KMS-11 (cell line): ENCODE results near the gene FOXL1.

Source experiments
- H2AFZ ChIP-seq: fragments of 200-600 bp; sonication (generic); 2 replicates; pipeline ENCODE4 v1.6.1; 2016; ENCODE audit warnings: antibody characterized with exemption, mixed run types, low read depth
- H3K27ac ChIP-seq: fragments of 200-600 bp; sonication (generic); 2 replicates; pipeline ENCODE4 v1.6.1; 2016; ENCODE audit warnings: mild to moderate bottlenecking, mixed run types
- H3K27me3 ChIP-seq: fragments of 200-600 bp; sonication (generic); 2 replicates; pipeline ENCODE4 v1.6.1; 2017; ENCODE audit warnings: mild to moderate bottlenecking, low read depth, mixed run types, moderate library complexity; ENCODE audit not compliant: insufficient read depth
- H3K36me3 ChIP-seq: fragments of 200-600 bp; sonication (generic); 2 replicates; pipeline ENCODE4 v1.6.1; 2017; ENCODE audit warnings: mild to moderate bottlenecking, mixed run types; ENCODE audit not compliant: insufficient read depth
- H3K4me1 ChIP-seq: fragments of 200-600 bp; sonication (generic); 2 replicates; pipeline ENCODE4 v1.6.1; 2016; ENCODE audit warnings: mild to moderate bottlenecking, low read depth, mixed run types; ENCODE audit not compliant: poor library complexity, severe bottlenecking
- H3K4me2 ChIP-seq: fragments of 200-600 bp; sonication (generic); 2 replicates; pipeline ENCODE4 v1.7.0; 2016; ENCODE audit warnings: mild to moderate bottlenecking, mixed run types
- H3K4me3 ChIP-seq: fragments of 200-600 bp; sonication (generic); IDR thresholded peaks from 2 replicates; pipeline ENCODE4 v1.6.1; 2017; ENCODE audit warnings: low read depth, low read length, mixed read lengths; ENCODE audit not compliant: insufficient read depth
- H3K79me2 ChIP-seq: fragments of 200-600 bp; sonication (generic); 2 replicates; pipeline ENCODE4 v1.6.1; 2016; ENCODE audit warnings: low read depth, mixed run types; ENCODE audit not compliant: insufficient read depth
- H3K9ac ChIP-seq: fragments of 200-600 bp; sonication (generic); 2 replicates; pipeline ENCODE4 v1.6.1; 2016; ENCODE audit warnings: mild to moderate bottlenecking, mixed run types
- H4K20me1 ChIP-seq: fragments of 200-600 bp; sonication (generic); 2 replicates; pipeline ENCODE4 v1.6.1; 2016; ENCODE audit warnings: mild to moderate bottlenecking, mixed run types; ENCODE audit not compliant: insufficient read depth
- TF ChIP-seq, protein P1 (sequence below): fragments of 200-600 bp; sonication (generic); conservative IDR thresholded peaks from 2 replicates; pipeline ENCODE4 v1.6.1; 2017; ENCODE audit warnings: low read depth, mild to moderate bottlenecking, antibody characterized with exemption, low read length, moderate library complexity, mixed read lengths

Gene FOXL1

DNA sequence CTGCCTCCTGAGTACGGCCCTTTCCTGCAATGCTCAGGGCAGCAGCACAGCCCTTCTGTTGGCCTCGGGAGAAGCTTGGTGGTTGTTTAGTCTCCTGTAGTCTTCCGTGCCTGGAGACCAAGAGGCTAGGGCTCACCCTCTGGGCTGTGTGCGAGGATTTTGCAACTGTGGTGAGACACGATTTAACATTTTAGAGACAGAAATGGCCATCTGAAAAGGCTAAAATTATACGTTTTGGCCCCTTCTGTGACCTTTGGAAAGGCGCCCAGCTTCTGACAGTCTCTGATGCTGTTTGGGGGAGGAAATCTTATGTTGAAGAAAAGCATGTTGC lies 33.1 kb downstream of the FOXL1 start:
- Histone ChIP-seq H4K20me1 (no peaks in the 10 kb centered on the region), H3K9ac (no peak overlapping the region), H2AFZ (no peak overlapping the region), H3K4me2 (no peak overlapping the region), H3K27ac (no peak overlapping the region), H3K27me3 (peaks cover 14% of the 10 kb centered on the region; the same call in 1 of the 2 replicates), H3K36me3 (no peaks in the 10 kb centered on the region), H3K4me3 (no peak overlapping the region), H3K4me1 (no peaks in the 10 kb centered on the region), H3K79me2 (no peaks in the 10 kb centered on the region)
- TF ChIP-seq, protein P1, sequence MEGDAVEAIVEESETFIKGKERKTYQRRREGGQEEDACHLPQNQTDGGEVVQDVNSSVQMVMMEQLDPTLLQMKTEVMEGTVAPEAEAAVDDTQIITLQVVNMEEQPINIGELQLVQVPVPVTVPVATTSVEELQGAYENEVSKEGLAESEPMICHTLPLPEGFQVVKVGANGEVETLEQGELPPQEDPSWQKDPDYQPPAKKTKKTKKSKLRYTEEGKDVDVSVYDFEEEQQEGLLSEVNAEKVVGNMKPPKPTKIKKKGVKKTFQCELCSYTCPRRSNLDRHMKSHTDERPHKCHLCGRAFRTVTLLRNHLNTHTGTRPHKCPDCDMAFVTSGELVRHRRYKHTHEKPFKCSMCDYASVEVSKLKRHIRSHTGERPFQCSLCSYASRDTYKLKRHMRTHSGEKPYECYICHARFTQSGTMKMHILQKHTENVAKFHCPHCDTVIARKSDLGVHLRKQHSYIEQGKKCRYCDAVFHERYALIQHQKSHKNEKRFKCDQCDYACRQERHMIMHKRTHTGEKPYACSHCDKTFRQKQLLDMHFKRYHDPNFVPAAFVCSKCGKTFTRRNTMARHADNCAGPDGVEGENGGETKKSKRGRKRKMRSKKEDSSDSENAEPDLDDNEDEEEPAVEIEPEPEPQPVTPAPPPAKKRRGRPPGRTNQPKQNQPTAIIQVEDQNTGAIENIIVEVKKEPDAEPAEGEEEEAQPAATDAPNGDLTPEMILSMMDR: no peak

DNA sequence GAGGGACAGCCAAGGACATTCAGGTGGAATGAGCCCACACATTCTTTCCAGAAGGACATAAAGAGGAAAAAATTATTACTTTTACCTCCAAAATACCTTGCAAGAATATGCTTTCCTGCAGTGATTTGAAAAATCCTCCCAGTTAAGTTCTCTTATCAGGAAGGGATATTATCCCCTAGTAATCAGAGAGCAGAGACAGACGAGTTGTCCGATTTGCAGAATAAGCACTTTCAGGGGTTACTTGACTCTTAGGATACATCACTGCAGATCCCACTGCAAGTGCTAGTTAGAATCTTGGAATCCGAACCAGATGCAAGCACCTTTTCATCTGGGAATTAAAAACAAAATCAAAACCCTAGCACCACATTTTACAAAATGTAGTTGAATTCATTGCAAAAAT lies 33.6 kb downstream of the FOXL1 start:
- TF ChIP-seq, protein P1: no peak
- no peak overlapping the region for H2AFZ ChIP-seq
- H3K4me2 ChIP-seq: no peak overlapping the region
- H4K20me1 ChIP-seq: no peaks in the 10 kb centered on the region
- no peaks in the 10 kb centered on the region for H3K4me1 ChIP-seq
- no peak overlapping the region for H3K27ac ChIP-seq
- H3K27me3 ChIP-seq: peaks cover 17% of the 10 kb centered on the region; the same call in 1 of the 2 replicates
- no peaks in the 10 kb centered on the region for H3K36me3 ChIP-seq
- H3K4me3 ChIP-seq: no peak overlapping the region
- H3K79me2 ChIP-seq: no peaks in the 10 kb centered on the region
- no peak overlapping the region for H3K9ac ChIP-seq

DNA sequence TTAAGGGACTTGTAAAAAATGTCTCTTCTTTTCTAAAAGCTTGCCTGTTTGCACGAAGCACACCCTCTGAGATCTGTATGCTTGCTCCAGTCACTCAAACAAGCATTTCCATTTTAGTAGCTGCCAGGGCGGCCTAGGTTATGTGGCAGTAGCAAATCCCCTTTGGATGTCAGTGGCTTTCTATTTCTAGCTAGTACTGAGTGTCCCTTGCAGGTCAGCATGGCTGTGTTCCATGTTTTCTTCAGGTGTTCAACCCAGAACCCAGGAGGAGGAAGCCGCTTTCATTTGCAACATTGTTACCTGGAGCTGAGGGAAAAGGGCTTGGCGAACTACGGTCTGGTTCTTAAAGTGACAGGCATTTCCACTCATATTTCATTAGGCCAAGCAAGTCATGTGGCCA lies 36.4 kb downstream of the FOXL1 start:
- Histone ChIP-seq H3K27ac (no peak overlapping the region), H2AFZ (no peak overlapping the region), H3K4me2 (no peak overlapping the region), H3K27me3 (peaks cover 22% of the 10 kb centered on the region; the same call in 1 of the 2 replicates), H3K4me3 (no peak overlapping the region), H4K20me1 (no peaks in the 10 kb centered on the region), H3K9ac (no peak overlapping the region), H3K4me1 (no peaks in the 10 kb centered on the region), H3K79me2 (no peaks in the 10 kb centered on the region), H3K36me3 (no peaks in the 10 kb centered on the region)
- TF ChIP-seq, protein P1: no peak

DNA sequence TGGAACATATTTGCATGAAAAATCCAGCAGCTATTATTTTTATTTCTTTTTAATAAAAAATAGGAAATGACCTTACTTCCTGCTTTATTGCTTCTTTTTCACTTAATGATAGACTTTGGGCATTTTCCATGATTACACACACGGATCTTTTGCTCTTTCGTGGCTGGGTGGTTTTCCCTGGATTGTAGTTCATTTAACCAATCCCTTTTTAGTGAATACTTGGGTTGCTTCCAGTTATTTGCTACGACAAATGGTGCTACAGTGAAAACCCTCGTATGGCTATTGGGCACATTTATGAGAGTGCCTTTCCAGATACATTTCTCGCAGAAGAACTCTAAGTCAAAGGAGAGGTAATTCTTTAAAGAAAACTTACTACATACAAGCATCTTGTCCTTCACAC lies 38.6 kb downstream of the FOXL1 start:
- Histone ChIP-seq H3K9ac (no peak overlapping the region), H4K20me1 (no peaks in the 10 kb centered on the region), H3K27me3 (peaks cover 22% of the 10 kb centered on the region; the same call in 1 of the 2 replicates), H3K4me3 (no peak overlapping the region), H3K27ac (no peak overlapping the region), H3K79me2 (no peaks in the 10 kb centered on the region), H3K36me3 (no peaks in the 10 kb centered on the region), H3K4me2 (no peak overlapping the region), H3K4me1 (no peaks in the 10 kb centered on the region), H2AFZ (no peak overlapping the region)
- TF ChIP-seq, protein P1: no peak
